Choroid plexus epithelial cell (primary cell): ENCODE results near the gene UVRAG.
A peak's percentile ranks its signal among the peaks of the same experiment; 100 is the strongest.
"Not testable (repeated sequence)": the region's sequence is repeated elsewhere in the genome, so short reads cannot be mapped to it uniquely, and the experiment has no call there.

Experiments used
- DNase-seq: peaks from one replicate; pipeline ENCODE4 v3.0.0-alpha.2; 2010; ENCODE audit warnings: low read depth
- H3K4me3 ChIP-seq: 2 replicates; pipeline ENCODE4 v1.5.1; 2011; ENCODE audit warnings: low read depth, mild to moderate bottlenecking, control low read depth, low read length, moderate library complexity
- TF ChIP-seq, protein P1 (sequence below): conservative IDR thresholded peaks from 2 replicates; pipeline ENCODE4 v1.5.1; 2011; ENCODE audit warnings: low read depth, mild to moderate bottlenecking, control low read depth, inconsistent platforms, low read length, moderate library complexity

The UVRAG gene

DNA sequence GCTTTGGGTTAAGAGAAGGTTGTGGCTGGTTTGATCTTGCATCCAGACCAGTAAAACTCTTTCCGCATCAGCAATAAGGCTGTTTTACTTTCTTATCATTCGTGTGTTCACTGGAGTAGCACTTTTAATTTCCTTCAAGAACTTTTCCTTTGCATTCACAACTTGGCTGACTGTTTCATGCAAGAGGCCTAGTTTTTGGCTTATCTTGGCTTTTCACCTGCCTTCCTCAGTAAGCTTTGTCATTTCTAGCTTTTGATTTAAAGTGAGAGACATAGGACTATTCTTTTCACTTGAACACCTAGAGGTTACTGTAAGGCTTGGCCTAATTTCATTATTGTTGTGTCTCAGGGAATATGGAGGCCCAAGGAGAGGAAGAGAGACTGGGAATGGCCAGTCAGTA, 144.5 kb downstream of the UVRAG start:
- no peak for DNase-seq
- no peak overlapping the region for H3K4me3 ChIP-seq
- TF ChIP-seq, protein P1, sequence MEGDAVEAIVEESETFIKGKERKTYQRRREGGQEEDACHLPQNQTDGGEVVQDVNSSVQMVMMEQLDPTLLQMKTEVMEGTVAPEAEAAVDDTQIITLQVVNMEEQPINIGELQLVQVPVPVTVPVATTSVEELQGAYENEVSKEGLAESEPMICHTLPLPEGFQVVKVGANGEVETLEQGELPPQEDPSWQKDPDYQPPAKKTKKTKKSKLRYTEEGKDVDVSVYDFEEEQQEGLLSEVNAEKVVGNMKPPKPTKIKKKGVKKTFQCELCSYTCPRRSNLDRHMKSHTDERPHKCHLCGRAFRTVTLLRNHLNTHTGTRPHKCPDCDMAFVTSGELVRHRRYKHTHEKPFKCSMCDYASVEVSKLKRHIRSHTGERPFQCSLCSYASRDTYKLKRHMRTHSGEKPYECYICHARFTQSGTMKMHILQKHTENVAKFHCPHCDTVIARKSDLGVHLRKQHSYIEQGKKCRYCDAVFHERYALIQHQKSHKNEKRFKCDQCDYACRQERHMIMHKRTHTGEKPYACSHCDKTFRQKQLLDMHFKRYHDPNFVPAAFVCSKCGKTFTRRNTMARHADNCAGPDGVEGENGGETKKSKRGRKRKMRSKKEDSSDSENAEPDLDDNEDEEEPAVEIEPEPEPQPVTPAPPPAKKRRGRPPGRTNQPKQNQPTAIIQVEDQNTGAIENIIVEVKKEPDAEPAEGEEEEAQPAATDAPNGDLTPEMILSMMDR, result no peak

DNA sequence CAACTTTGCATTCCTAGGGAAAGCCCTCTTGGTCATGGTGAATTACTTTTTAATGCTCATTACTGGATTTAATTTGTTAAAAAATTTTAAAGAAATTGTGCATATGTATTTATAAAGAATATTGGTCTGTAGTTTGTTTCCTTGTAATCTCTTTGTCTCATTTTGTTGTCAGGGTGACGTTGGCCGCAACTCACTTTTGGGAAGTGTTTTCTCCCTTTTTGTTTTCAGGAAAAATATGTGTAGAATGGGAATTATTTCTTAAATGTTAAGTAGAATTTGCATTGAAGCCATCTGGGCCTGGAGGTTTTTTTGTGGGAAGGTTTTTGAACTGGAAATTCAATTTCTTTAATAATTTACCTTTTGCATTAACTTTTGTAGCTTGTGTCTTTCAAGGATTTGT, 149.1 kb downstream of the UVRAG start:
- H3K4me3 ChIP-seq, result no peak overlapping the region
- DNase-seq, result no peak
- TF ChIP-seq, protein P1, result no peak

DNA sequence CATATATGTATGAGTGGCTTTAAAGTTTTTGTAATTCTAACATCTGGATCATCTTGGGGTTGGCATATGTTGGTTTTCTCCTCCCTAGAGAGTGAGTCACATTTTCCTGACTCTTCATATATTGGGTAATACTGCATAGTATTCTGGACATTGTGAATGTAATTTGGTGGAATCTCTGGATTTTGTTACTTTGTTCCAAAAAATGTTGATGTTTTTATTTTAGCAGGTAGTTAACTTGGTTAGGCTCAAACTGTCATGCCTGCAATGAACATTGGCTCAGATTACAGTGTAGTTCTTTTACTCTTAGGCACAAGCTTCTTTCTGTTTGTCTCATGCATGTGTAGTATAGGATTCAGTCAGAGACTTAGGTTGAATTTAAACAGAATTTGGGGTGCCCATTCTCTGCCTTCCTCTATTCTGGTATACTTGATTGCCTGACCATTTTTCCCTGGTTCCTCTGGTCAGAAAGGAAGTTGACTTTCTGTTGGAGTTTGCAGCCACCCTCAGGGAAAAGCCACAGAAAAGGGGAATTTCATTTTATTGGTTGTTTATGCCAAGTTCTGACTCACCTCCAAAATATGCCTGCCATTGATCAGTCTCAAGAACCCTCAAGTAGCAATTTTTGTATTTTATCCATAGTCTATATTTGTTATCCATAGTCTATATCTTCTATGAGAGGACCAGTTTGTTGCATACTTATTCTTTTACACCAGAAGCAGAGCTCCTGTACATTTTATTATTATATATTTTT, 151.7 kb downstream of the UVRAG start:
- TF ChIP-seq, protein P1, result no peak
- DNase-seq, result peak; percentile 88
- H3K4me3 ChIP-seq, result no peak overlapping the region

DNA sequence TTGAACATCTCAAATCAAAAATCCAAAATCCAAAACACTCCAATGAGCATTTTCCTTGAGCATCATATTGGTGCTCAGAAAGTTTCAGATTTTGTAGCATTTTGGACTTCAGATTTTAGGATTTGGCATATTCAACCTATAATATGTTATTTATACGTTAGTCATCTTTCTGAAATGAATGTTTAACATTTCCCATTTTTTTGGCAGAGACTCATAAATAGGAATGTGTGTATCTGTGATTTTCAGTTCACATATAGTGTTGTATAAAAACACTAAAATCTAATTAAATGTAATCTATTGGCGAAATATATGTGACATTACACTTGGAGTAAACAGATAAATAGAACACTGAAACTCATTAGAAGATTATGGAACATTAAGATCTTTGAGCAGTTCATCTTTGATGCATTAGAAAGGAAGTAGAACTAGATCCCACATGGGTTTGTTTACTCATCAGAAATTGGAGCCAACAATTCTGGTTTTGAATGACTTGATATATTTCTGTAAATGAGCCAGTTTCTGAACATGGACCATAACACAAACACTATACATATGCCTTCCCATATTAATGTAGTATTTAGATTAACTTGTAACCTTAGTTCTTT, 153.1 kb downstream of the UVRAG start:
- TF ChIP-seq, protein P1, result no peak
- H3K4me3 ChIP-seq, result no peak overlapping the region
- DNase-seq, result peak; percentile 48

DNA sequence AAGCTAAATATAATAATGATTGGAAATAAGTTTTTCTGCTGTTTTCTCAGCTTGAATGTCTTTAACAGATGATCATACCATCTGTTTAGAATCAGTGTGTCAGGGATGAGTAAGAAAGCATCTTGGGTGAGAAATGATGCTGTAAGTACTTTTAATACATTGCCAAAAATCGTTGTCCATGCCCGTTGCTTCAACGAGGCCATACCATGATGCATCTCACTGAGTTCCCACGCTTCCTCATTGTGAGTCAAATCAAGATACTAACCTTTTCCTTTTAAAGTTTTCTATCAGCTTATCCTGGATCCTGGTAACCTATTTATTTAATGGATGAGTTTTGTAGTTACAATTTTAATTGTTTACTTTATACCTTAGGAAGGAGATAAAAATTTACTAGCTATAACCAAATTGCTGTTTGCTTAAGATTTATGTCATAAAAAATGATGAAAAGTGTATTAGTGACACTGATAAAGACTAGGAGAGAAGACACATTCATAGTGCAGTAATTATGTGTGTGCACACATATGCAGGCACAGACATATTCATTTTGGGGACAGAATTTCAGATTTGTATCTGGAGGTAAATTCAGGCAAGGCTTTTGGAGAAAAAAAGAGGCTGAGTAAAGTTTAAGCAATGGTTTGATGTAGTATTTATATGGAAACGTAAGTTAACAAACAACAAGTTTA, 154.8 kb downstream of the UVRAG start:
- TF ChIP-seq, protein P1, result no peak
- peak; percentile 40 for DNase-seq
- no peak overlapping the region for H3K4me3 ChIP-seq

DNA sequence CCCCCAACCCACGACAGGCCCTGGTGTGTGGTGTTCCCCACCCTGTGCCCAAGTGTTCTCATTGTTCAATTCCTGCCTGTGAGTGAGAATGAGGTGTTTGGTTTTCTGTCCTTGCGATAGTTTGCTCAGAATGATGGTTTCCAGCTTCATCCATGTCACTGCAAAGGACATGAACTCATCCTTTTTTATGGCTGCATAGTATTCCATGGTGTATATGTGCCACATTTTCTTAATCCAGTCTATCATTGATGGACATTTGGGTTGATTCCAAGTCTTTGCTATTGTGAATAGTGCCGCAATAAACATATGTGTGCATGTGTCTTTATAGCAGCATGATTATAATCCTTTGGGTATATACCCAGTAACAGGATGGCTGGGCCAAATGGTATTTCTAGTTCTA, 158.7 kb downstream of the UVRAG start:
- not testable (repeated sequence) for DNase-seq, H3K4me3 ChIP-seq

DNA sequence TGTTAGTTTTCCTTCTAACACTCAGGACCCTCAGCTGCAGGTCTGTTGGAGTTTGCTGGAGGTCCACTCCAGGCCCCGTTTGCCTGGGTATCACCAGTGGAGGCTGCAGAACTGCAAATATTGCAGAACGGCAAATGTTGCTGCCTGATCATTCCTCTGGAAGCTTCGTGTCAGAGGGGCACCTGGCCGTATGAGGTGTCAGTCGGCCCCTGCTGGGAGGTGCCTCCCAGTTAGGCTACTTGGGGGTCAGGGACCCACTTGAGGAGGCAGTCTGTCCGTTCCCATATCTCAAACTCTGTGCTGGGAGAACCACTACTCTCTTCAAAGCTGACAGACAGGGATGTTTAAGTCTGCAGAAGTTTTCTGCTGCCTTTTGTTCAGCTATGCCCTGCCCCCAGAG, 164.1 kb downstream of the UVRAG start:
- H3K4me3 ChIP-seq, DNase-seq: not testable (repeated sequence)

DNA sequence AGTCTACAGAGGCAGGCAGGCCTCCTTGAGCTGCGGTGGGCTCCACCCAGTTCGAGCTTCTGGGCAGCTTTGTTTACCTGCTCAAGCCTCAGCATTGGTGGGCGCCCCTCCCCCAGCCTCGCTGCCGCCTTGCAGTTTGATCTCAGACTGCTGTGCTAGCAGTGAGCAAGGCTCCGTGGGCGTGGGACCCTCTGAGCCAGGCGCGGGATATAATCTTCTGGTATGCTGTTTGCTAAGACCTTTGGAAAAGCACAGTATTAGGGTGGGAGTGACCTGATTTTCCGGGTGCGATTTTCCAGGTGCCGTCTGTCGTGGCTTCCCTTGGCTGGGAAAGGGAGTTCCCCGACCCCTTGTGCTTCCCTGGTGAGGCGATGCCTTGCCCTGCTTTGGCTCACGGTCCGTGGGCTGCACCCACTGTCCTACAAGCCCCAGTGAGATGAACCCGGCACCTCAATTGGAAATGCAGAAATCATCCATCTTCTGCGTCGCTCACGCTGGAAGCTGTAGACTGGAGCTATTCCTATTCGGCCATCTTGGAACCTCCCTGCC, 164.5 kb downstream of the UVRAG start:
- H3K4me3 ChIP-seq, DNase-seq: not testable (repeated sequence)
